ENCODE data around the gene ATP1B3. TPM values are rescaled to one million over a fixed set of nuclear protein-coding genes. Genes with fewer than 3 reads are reported as not detected.

Gene ATP1B3
- total RNA-seq, 6 experiments from 2014 or later, result 219 to 273 (median 247) TPM

DNA sequence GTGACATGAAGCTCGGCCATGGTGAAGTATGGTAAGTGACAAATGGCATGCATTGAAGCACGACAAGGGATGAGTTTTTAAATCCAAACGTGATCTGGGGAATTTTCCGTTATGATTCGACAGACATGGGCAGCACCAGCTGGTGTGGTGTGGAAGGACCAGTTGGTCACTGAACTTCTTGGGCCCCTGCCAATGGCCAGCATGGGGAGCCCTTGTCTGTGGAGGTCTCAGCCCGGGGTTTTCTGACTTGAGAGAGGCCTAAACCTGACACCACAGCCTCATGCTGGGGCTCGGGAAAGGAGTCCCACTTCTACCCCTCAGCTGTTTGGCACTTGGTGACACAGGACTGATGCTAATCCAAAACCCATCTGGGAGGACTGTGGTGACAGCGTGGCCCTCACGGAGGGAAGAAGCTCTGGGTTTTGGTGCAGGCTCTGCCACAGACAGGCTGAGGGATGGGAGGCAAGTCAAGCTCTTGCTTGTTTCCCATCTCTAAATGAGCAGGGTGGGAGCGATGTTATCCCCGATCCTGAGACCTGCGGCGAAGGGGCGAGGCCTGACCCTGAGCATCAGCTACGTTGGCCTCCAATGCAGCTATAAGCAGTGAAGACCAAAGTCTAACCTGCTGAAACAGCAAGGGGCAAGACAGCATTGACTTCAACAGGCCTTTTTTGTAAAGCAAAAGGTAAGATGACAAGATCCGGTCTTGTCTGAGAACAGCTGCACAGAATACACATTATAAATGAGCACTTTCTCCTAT is 69.5 kb downstream of the ATP1B3 start:
- H3K27me3 Mint-ChIP-seq (ENCODE audit: insufficient read depth), result peaks cover 3% of the 10 kb centered on the region
- TF ChIP-seq, protein P1, sequence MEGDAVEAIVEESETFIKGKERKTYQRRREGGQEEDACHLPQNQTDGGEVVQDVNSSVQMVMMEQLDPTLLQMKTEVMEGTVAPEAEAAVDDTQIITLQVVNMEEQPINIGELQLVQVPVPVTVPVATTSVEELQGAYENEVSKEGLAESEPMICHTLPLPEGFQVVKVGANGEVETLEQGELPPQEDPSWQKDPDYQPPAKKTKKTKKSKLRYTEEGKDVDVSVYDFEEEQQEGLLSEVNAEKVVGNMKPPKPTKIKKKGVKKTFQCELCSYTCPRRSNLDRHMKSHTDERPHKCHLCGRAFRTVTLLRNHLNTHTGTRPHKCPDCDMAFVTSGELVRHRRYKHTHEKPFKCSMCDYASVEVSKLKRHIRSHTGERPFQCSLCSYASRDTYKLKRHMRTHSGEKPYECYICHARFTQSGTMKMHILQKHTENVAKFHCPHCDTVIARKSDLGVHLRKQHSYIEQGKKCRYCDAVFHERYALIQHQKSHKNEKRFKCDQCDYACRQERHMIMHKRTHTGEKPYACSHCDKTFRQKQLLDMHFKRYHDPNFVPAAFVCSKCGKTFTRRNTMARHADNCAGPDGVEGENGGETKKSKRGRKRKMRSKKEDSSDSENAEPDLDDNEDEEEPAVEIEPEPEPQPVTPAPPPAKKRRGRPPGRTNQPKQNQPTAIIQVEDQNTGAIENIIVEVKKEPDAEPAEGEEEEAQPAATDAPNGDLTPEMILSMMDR (IDR thresholded peaks at IDR 0.05), result no peak
- H3K9me3 Mint-ChIP-seq, result no peaks in the 10 kb centered on the region
- H3K36me3 Mint-ChIP-seq (ENCODE audit: low read depth), result no peaks in the 10 kb centered on the region
- H3K27ac Mint-ChIP-seq, result no peak overlapping the region
- H3K4me1 Mint-ChIP-seq (ENCODE audit: low read depth), result peaks cover 8% of the 10 kb centered on the region
- no peak for DNase-seq
- H3K4me3 Mint-ChIP-seq, result no peak overlapping the region

DNA sequence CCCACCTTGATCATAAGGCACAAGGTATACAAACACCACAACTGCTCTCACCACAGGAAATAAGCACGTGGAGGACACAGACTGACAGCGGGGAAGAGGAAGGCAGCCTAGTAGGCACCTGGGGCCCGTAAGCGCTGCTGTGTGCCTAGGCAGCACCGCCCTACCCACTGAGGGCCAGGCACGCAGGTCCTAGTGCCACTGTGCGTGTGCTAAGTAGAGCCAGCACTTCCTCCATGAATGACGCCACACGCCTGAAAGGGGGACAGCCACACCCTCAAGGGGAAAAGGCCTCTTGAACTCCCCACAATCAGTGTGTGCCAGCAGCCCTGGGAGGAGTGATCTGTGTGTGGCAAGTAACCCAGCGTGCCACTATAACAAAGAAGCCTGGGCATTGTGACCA is 73.0 kb downstream of the ATP1B3 start:
- Mint-ChIP-seq H3K4me1 (ENCODE audit: low read depth) (no peaks in the 10 kb centered on the region), H3K27me3 (ENCODE audit: insufficient read depth) (peaks cover 3% of the 10 kb centered on the region), H3K36me3 (ENCODE audit: low read depth) (peaks cover 5% of the 10 kb centered on the region; the same call in 1 of the 2 replicates), H3K27ac (no peak overlapping the region), H3K9me3 (no peaks in the 10 kb centered on the region), H3K4me3 (no peak overlapping the region)
- TF ChIP-seq, protein P1 (IDR thresholded peaks at IDR 0.05), result no peak
- no peak for DNase-seq

DNA sequence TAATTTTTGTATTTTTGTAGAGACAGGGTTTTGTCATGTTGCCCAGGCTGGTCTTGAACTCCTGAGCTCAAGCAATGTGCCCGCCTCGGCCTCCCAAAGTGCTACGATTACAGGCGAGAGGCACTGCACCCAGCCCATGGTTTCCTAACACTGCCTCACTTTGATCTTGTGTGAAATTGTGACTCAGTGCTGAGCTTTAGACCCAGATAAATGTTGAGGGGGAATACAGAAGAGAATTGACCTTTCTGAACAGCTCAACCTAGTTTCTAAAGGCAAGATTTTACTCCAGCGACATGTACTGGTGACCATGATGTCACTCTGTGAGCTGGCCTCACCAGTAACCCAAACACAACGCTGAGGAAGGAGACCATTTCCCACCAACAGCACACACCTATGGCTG is 73.5 kb downstream of the ATP1B3 start:
- Mint-ChIP-seq H3K9me3 (no peaks in the 10 kb centered on the region), H3K27ac (no peak overlapping the region), H3K36me3 (ENCODE audit: low read depth) (peaks cover 5% of the 10 kb centered on the region; the same call in 1 of the 2 replicates), H3K27me3 (ENCODE audit: insufficient read depth) (peaks cover 1% of the 10 kb centered on the region; the same call in 1 of the 2 replicates), H3K4me1 (ENCODE audit: low read depth) (peaks cover 2% of the 10 kb centered on the region), H3K4me3 (no peak overlapping the region)
- DNase-seq, result no peak
- TF ChIP-seq, protein P1 (IDR thresholded peaks at IDR 0.05), result no peak

DNA sequence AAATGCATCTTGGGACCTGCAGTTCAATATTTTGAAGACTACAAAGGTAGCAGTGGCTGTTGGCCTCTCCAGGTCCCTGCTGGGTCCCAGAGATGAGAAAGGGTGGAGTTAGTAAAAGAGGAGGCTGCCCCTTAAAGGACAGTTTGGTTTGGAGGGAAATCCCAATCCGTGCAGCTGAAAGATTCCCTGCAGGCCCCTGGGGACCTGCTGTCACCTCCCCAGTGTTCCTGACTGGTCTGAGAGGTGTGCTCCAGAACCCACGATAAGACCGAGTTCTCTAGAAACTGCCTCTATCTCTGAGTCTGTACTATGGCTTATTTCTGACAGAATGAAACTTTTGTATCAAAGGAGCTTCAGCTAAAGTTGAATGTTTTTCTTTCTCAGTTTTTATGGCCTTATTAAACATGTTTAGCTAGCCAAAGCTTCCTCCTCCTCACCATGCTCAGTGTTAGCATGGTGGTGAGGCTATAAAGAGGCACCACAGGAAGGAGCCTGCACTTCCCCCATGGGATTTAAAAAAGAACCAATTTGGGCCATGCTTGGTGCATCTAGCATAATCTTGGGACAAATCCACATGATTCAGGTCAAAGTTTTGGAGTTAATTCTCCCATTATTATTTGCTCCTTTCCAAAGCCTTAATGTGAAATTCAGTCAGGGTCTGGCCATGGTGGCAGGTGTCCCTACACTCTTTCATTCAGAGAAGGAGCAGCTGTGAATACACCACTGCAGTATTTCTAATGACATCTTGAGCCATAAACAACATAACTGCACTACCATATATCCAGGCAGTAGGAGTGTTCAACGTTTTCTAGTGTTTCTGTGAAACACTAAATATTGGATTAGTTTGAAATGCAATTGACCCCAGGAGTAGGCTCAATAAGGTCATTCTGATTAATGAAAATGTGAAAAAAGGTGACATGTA is 74.4 kb downstream of the ATP1B3 start:
- peaks cover 5% of the 10 kb centered on the region; the same call in 1 of the 2 replicates for H3K36me3 Mint-ChIP-seq (ENCODE audit: low read depth)
- H3K4me1 Mint-ChIP-seq (ENCODE audit: low read depth), result peaks cover 7% of the 10 kb centered on the region
- no peak overlapping the region for H3K4me3 Mint-ChIP-seq
- TF ChIP-seq, protein P1 (IDR thresholded peaks at IDR 0.05), result no peak
- H3K27me3 Mint-ChIP-seq (ENCODE audit: insufficient read depth), result peaks cover 1% of the 10 kb centered on the region; the same call in 1 of the 2 replicates
- no peak for DNase-seq
- no peaks in the 10 kb centered on the region for H3K9me3 Mint-ChIP-seq
- no peak overlapping the region for H3K27ac Mint-ChIP-seq

DNA sequence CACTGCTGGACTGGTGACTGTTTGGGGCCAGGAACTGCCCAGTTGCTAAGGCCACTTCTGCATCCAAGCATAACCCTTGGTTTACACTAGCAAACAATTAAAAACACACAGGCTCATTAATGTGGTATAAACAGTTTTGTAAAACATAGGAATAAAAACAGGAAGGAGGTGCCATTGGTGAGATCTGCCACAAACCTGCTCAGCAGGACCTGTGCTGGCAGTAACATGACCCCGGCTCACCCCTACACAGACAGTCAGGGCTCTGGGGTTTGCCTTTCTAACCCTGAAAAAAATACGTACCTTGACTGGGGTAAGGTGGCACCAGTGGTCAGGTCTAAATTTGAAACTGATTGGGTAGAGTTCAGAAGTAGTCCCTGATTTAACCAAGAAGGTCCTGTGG is 76.2 kb downstream of the ATP1B3 start:
- TF ChIP-seq, protein P1 (IDR thresholded peaks at IDR 0.05), result no peak
- no peaks in the 10 kb centered on the region for H3K9me3 Mint-ChIP-seq
- H3K4me3 Mint-ChIP-seq, result no peak overlapping the region
- H3K27ac Mint-ChIP-seq, result no peak overlapping the region
- H3K27me3 Mint-ChIP-seq (ENCODE audit: insufficient read depth), result peaks cover 1% of the 10 kb centered on the region; the same call in 1 of the 2 replicates
- peaks cover 5% of the 10 kb centered on the region; the same call in 1 of the 2 replicates for H3K36me3 Mint-ChIP-seq (ENCODE audit: low read depth)
- peaks cover 7% of the 10 kb centered on the region for H3K4me1 Mint-ChIP-seq (ENCODE audit: low read depth)
- no peak for DNase-seq

All from HFFc6 (cell line).